ENCODE measurements around the gene MEIKIN.

The MEIKIN gene

GRCh38 chr5:131825404-131826013 is 120.0 kb downstream of the MEIKIN start:
- TF ChIP-seq CTCF (IDR thresholded peaks at IDR 0.05; ENCODE audit: extremely low read depth, insufficient read depth, missing control alignments): no peak
- in situ Hi-C loops (cut with MboI; ENCODE audit: low pct_unique_long_range_greater_than_20kb, low sequenced_read_pairs, unreplicated experiment): no loop called here
- DNase-seq (ENCODE audit: low spot score): no peak

GRCh38 chr5:131824631-131825030 is 120.8 kb downstream of the MEIKIN start:
- in situ Hi-C loops (cut with MboI; ENCODE audit: low pct_unique_long_range_greater_than_20kb, low sequenced_read_pairs, unreplicated experiment): no loop called here
- DNase-seq (ENCODE audit: low spot score): no peak
- no peak for TF ChIP-seq CTCF (IDR thresholded peaks at IDR 0.05; ENCODE audit: extremely low read depth, insufficient read depth, missing control alignments)

GRCh38 chr5:131821221-131821620 is 124.2 kb downstream of the MEIKIN start:
- no peak for DNase-seq (ENCODE audit: low spot score)
- no peak for TF ChIP-seq CTCF (IDR thresholded peaks at IDR 0.05; ENCODE audit: extremely low read depth, insufficient read depth, missing control alignments)
- in situ Hi-C loops (cut with MboI; ENCODE audit: low pct_unique_long_range_greater_than_20kb, low sequenced_read_pairs, unreplicated experiment): no loop called here

DNA sequence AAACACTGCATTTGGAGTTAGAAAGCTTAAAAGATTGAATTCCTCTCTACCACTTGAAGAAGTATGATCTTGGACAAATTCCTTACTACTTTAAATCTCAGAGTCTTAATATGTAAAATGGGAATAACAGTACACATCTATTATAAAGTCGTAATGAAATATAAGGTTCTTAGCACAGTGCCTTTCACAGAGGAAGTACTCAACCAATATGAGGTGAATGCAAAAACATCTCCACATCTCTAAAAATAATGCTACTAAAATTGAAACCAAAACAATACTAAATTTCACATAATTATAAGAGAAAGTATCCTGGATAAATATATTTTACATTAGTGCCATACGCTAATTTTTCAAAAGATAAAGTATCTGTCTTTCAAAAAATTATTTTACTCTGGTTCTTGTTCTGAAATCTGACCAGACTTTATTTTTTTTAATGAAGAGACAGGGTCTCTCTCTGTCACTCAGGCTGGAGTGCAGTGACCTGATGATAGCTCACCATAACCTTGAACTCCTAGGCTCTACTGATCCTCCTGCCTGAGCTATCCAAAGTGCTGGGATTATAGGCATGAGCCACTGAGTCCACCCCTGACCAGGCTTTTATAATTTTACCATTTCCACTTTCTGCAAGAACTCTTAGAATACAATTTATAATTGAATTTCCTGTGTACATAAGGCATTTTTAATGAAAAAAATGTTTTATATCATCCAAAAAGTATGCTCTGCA is 127.3 kb downstream of the MEIKIN start:
- no peak for TF ChIP-seq CTCF (IDR thresholded peaks at IDR 0.05; ENCODE audit: extremely low read depth, insufficient read depth, missing control alignments)
- in situ Hi-C loops (cut with MboI; ENCODE audit: low pct_unique_long_range_greater_than_20kb, low sequenced_read_pairs, unreplicated experiment): no loop called here
- DNase-seq (ENCODE audit: low spot score): no peak

DNA sequence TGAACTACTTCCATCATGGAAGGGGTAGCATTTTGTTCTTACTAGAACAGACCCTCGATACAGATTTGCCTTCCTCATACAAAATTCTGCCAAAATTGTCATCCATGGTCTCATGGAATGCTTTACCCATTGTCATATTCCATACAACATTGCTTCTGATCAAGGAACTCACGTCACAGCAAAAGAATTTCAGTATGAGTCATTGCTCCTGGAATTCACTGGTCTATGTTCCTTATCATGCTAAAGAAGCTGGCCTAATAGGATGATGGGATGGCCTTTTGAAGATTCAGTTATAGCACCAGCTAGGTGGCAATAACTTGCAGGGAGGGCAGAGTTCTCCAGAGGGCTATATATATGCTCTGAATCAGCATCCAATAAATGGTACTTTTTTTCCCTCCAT is 130.5 kb downstream of the MEIKIN start:
- TF ChIP-seq CTCF (IDR thresholded peaks at IDR 0.05; ENCODE audit: extremely low read depth, insufficient read depth, missing control alignments): no peak
- in situ Hi-C loops (cut with MboI; ENCODE audit: low pct_unique_long_range_greater_than_20kb, low sequenced_read_pairs, unreplicated experiment): no loop called here
- DNase-seq (ENCODE audit: low spot score): no peak

GRCh38 chr5:131812371-131813160 is 132.9 kb downstream of the MEIKIN start:
- no peak for DNase-seq (ENCODE audit: low spot score)
- TF ChIP-seq CTCF (IDR thresholded peaks at IDR 0.05; ENCODE audit: extremely low read depth, insufficient read depth, missing control alignments): no peak
- in situ Hi-C loops (cut with MboI; ENCODE audit: low pct_unique_long_range_greater_than_20kb, low sequenced_read_pairs, unreplicated experiment): no loop called here

All from GM13977 (cell line).